KOPT-K1 (cell line): Measurements from ENCODE around the gene SUPT3H.
A peak's percentile ranks its signal among the peaks of the same experiment; 100 is the strongest.

Source experiments
- H3K27ac ChIP-seq: fragments of 200-600 bp; sonication (generic); 2 replicates; pipeline ENCODE4 v1.5.1; 2016; ENCODE audit warnings: antibody characterized with exemption, mild to moderate bottlenecking, low read depth, low read length; ENCODE audit not compliant: poor library complexity, severe bottlenecking
- H3K36me3 ChIP-seq: fragments of 200-600 bp; sonication (generic); 2 replicates; pipeline ENCODE4 v1.5.1; 2017; ENCODE audit warnings: antibody characterized with exemption, mild to moderate bottlenecking, low read length, moderate library complexity; ENCODE audit not compliant: insufficient read depth
- H3K9me3 ChIP-seq: fragments of 200-600 bp; sonication (generic); 2 replicates; pipeline ENCODE4 v1.5.1; 2017; ENCODE audit warnings: antibody characterized with exemption, low read length, mild to moderate bottlenecking; ENCODE audit not compliant: insufficient read depth, poor library complexity, severe bottlenecking

Gene SUPT3H

GRCh38 chr6:45377554-45378333 lies at the start of gene SUPT3H:
Gene SUPT3H (minus strand): TSS chr6:45377934.
- peak within 1 kb of the TSS; percentile 96 for H3K27ac ChIP-seq
- H3K36me3 ChIP-seq = no peaks in the 10 kb centered on the region
- H3K9me3 ChIP-seq = no peaks in the 10 kb centered on the region

- Histone ChIP-seq H3K27ac (peak overlapping the region; percentile 37), H3K9me3 (no peaks in the 10 kb centered on the region), H3K36me3 (no peaks in the 10 kb centered on the region)
These were observed 48.5 kb upstream of the SUPT3H start for GRCh38 chr6:45426251-45426650.

GRCh38 chr6:45424451-45424861 lies 46.7 kb upstream of the SUPT3H start:
- peak overlapping the region; percentile 88 for H3K27ac ChIP-seq
- no peaks in the 10 kb centered on the region for H3K9me3 ChIP-seq
- no peaks in the 10 kb centered on the region for H3K36me3 ChIP-seq

GRCh38 chr6:45423824-45424450 lies 46.2 kb upstream of the SUPT3H start:
- no peaks in the 10 kb centered on the region for H3K9me3 ChIP-seq
- H3K27ac ChIP-seq = peak overlapping the region; percentile 88
- H3K36me3 ChIP-seq = no peaks in the 10 kb centered on the region

GRCh38 chr6:45423111-45423823 lies 45.5 kb upstream of the SUPT3H start:
- peak overlapping the region; percentile 88 for H3K27ac ChIP-seq
- H3K36me3 ChIP-seq = no peaks in the 10 kb centered on the region
- H3K9me3 ChIP-seq = no peaks in the 10 kb centered on the region

- peak overlapping the region; percentile 88 for H3K27ac ChIP-seq
These were observed 44.9 kb upstream of the SUPT3H start for GRCh38 chr6:45422503-45423110.

GRCh38 chr6:45421709-45422502 lies 44.2 kb upstream of the SUPT3H start:
- no peaks in the 10 kb centered on the region for H3K9me3 ChIP-seq
- no peaks in the 10 kb centered on the region for H3K36me3 ChIP-seq
- H3K27ac ChIP-seq = peak overlapping the region; percentile 88

More at GRCh38 chr6:45422503-45423110, 44.9 kb upstream of the SUPT3H start:
- no peaks in the 10 kb centered on the region for H3K9me3 ChIP-seq
- no peaks in the 10 kb centered on the region for H3K36me3 ChIP-seq

- H3K27ac ChIP-seq = peak overlapping the region; percentile 88
- no peaks in the 10 kb centered on the region for H3K36me3 ChIP-seq
- H3K9me3 ChIP-seq = no peaks in the 10 kb centered on the region
These were observed 43.4 kb upstream of the SUPT3H start for GRCh38 chr6:45420909-45421708.

GRCh38 chr6:45420083-45420908 lies 42.6 kb upstream of the SUPT3H start:
- Histone ChIP-seq H3K36me3 (no peaks in the 10 kb centered on the region), H3K27ac (peak overlapping the region; percentile 88)

GRCh38 chr6:45419571-45420082 lies 41.9 kb upstream of the SUPT3H start:
- Histone ChIP-seq H3K36me3 (no peaks in the 10 kb centered on the region), H3K27ac (no peak overlapping the region)

More at GRCh38 chr6:45420083-45420908, 42.6 kb upstream of the SUPT3H start:
- H3K9me3 ChIP-seq = no peaks in the 10 kb centered on the region

GRCh38 chr6:45417436-45417835 lies 39.7 kb upstream of the SUPT3H start:
- no peaks in the 10 kb centered on the region for H3K36me3 ChIP-seq
- no peaks in the 10 kb centered on the region for H3K9me3 ChIP-seq
- no peak overlapping the region for H3K27ac ChIP-seq

More at GRCh38 chr6:45419571-45420082, 41.9 kb upstream of the SUPT3H start:
- no peaks in the 10 kb centered on the region for H3K9me3 ChIP-seq

- H3K27ac ChIP-seq = no peak overlapping the region
These were observed 39.0 kb upstream of the SUPT3H start for GRCh38 chr6:45416700-45417099.

More at GRCh38 chr6:45416700-45417099, 39.0 kb upstream of the SUPT3H start:
- Histone ChIP-seq H3K9me3 (no peaks in the 10 kb centered on the region), H3K36me3 (no peaks in the 10 kb centered on the region)
